Suprapubic skin (tissue), 4 donors: ENCODE data around the gene MYO15B. TPM values are rescaled to one million over a fixed set of nuclear protein-coding genes. Genes with fewer than 3 reads are reported as not detected.

Experiments used
- DNase-seq, 2 donors: peaks; one replicate each; pipeline ENCODE4 v3.0.0-alpha.2; 2019; ENCODE audit warnings: low spot score in 2 of 2
- H3K27ac ChIP-seq: fragments of 200-600 bp; sonication (generic); one replicate; pipeline ENCODE4 v1.5.1; 2019
- H3K27me3 ChIP-seq: fragments of 200-600 bp; sonication (generic); one replicate; pipeline ENCODE4 v1.5.1; 2019
- H3K36me3 ChIP-seq: fragments of 200-600 bp; sonication (generic); one replicate; pipeline ENCODE4 v1.5.1; 2019
- H3K4me1 ChIP-seq: fragments of 200-600 bp; sonication (generic); one replicate; pipeline ENCODE4 v1.5.1; 2019
- H3K4me3 ChIP-seq: fragments of 200-600 bp; sonication (generic); one replicate; pipeline ENCODE4 v1.5.1; 2019; ENCODE audit warnings: mild to moderate bottlenecking
- H3K9me3 ChIP-seq: fragments of 200-600 bp; sonication (generic); one replicate; pipeline ENCODE4 v1.5.1; 2019
- CTCF ChIP-seq, 2 donors: fragments of 200-600 bp in 1 of 2; fragments of 450-650 bp in 1 of 2; sonication (generic) in 1 of 2; IDR thresholded peaks; one replicate each; pipeline ENCODE4 v1.5.1; 2016 to 2019; ENCODE audit warnings: antibody characterized with exemption in 2 of 2, mild to moderate bottlenecking in 1 of 2, moderate library complexity in 1 of 2
- EP300 ChIP-seq: sonication (generic); formaldehyde crosslinking; IDR thresholded peaks from one replicate; pipeline ENCODE4 v1.6.1; 2017; ENCODE audit warnings: antibody characterized with exemption
- POLR2A ChIP-seq, 2 donors: fragments of 450-650 bp; IDR thresholded peaks; one replicate each; pipeline ENCODE4 v1.6.1; 2017; ENCODE audit warnings: antibody characterized with exemption in 2 of 2, mild to moderate bottlenecking in 2 of 2, moderate library complexity in 2 of 2
- POLR2AphosphoS5 ChIP-seq, 3 donors: sonication (generic); formaldehyde crosslinking; IDR thresholded peaks; one replicate each; pipeline ENCODE4 v1.6.1; 2017; ENCODE audit warnings: antibody characterized with exemption in 3 of 3
- WGBS: methylation state at CpG from one replicate; pipeline ENCODE4 v1.1.5; 2018; 5-methylcytosine and 5-hydroxymethylcytosine counted together
- total RNA-seq, 4 donors: library from RNA; depleted of rRNA; stranded (reverse); fragments of >200 nt; gene quantifications; one replicate each; pipeline ENCODE4 v1.1.0, GENCODE V29; 2016

The MYO15B gene
- total RNA-seq, 4 donors from 2014 or later, result 28.4 to 126 (median 76.1) TPM

DNA sequence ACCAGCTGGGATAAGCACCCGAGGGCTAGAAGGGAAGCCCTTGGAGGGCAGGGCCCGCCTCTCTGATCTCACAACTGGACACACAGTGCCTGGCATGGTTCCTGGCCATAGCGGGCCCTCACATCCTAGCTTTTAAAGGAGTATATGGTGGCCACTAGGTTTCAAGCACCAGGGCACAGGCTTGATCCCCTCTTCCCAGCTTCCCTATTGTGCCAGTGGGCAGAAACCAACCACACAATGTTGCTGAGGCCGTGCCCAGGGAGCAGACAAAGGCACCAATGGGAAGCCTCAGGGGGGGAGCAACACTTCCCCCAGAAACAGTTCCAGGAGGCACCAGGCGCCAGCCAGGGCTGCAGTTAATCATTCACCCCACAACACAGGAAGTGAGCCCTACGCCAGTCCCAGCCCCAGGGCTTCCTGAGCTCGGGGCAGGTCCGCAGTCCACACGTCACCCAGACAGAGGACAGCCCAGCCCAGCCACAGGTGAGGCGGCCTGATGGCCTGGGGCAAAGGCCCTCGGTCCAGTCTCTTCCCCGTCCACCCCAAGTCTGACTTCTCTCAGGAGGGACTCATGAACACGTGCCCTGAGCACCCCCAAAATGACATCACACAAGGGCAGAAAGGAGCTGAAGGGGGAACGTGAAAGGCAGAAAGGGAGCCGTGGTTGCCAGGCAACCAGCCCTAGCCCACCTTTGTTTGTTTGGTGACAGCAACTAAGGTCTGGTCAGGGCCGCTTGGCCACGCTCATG, 58.5 kb downstream of the MYO15B start:
- WGBS, result 73% methylated on average over 8 of the region's 17 CpGs
- H3K27me3 ChIP-seq, result no peaks in the 10 kb centered on the region
- peak overlapping the region; percentile 63 for H3K27ac ChIP-seq
- H3K4me1 ChIP-seq, result peaks cover 54% of the 10 kb centered on the region
- H3K4me3 ChIP-seq, result no peak overlapping the region
- DNase-seq, result no peak
- H3K36me3 ChIP-seq, result peaks cover 31% of the 10 kb centered on the region
- H3K9me3 ChIP-seq, result no peaks in the 10 kb centered on the region
- no peak for TF ChIP-seq EP300
- no peak for TF ChIP-seq CTCF (IDR thresholded peaks at IDR 0.05)
- no peak for TF ChIP-seq POLR2A (IDR thresholded peaks at IDR 0.05)
- no peak for TF ChIP-seq POLR2AphosphoS5 (IDR thresholded peaks at IDR 0.05)

DNA sequence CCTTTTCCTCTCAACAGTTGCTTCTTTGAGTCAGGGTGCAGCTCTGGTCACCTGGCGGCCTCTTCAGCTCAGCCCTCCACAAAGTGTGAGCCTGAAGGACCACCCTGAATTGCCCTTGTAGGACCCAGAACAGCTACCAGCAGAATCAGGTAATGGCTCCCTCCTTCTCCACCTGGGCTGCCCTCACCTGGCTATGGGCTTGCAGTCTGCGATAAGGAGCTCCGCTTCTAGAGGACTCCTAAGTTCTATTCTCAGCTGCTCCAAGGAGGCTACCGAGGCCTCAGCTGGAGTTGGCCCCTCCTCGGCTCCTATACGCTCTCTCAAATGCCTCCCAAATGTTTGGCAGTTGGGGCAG, 59.0 kb downstream of the MYO15B start:
- TF ChIP-seq POLR2A (IDR thresholded peaks at IDR 0.05), result no peak
- TF ChIP-seq CTCF (IDR thresholded peaks at IDR 0.05), result no peak
- no peak for TF ChIP-seq EP300
- no peak for TF ChIP-seq POLR2AphosphoS5 (IDR thresholded peaks at IDR 0.05)
- 98% methylated on average over 6 of the region's 6 CpGs for WGBS
- no peak for DNase-seq
- H3K4me3 ChIP-seq, result no peak overlapping the region
- no peaks in the 10 kb centered on the region for H3K9me3 ChIP-seq
- H3K4me1 ChIP-seq, result peaks cover 49% of the 10 kb centered on the region
- H3K27me3 ChIP-seq, result no peaks in the 10 kb centered on the region
- H3K36me3 ChIP-seq, result peaks cover 37% of the 10 kb centered on the region
- H3K27ac ChIP-seq, result no peak overlapping the region

DNA sequence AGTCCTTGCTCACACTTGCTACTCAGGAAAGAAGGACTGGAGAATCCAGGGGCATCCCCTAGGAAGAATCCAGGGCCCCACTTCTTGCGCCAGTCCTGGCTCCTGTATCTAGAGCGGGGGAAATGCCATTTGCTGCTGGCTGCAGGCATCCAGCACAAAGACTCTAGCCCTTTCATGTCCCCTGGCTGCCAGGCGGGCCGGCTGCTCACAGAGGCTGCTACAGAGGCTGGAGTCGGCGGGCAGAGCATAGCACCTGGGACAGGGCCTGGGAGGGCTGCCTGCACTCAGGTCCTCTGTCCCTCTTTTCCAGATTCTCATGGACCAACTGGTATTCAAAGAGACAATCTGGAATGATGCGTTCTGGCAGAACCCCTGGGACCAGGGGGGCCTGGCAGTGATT, 59.5 kb downstream of the MYO15B start:
- peaks cover 41% of the 10 kb centered on the region for H3K36me3 ChIP-seq
- DNase-seq, result no peak
- no peak for TF ChIP-seq EP300
- TF ChIP-seq CTCF (IDR thresholded peaks at IDR 0.05), result no peak
- TF ChIP-seq POLR2AphosphoS5 (IDR thresholded peaks at IDR 0.05), result no peak
- TF ChIP-seq POLR2A (IDR thresholded peaks at IDR 0.05), result no peak
- H3K27ac ChIP-seq, result no peak overlapping the region
- no peaks in the 10 kb centered on the region for H3K27me3 ChIP-seq
- H3K4me3 ChIP-seq, result no peak overlapping the region
- peaks cover 45% of the 10 kb centered on the region for H3K4me1 ChIP-seq
- H3K9me3 ChIP-seq, result no peaks in the 10 kb centered on the region
- 86% methylated on average over 2 of the region's 7 CpGs for WGBS

GRCh38 chr17:75647921-75648320, 60.3 kb downstream of the MYO15B start:
- Histone ChIP-seq H3K27ac (no peak overlapping the region), H3K4me1 (peaks cover 36% of the 10 kb centered on the region), H3K9me3 (no peaks in the 10 kb centered on the region), H3K4me3 (no peak overlapping the region), H3K27me3 (no peaks in the 10 kb centered on the region), H3K36me3 (peaks cover 47% of the 10 kb centered on the region)
- TF ChIP-seq POLR2AphosphoS5 (IDR thresholded peaks at IDR 0.05), result no peak
- no peak for TF ChIP-seq CTCF (IDR thresholded peaks at IDR 0.05)
- no peak for TF ChIP-seq POLR2A (IDR thresholded peaks at IDR 0.05)
- no peak for TF ChIP-seq EP300
- no peak for DNase-seq
- 98% methylated on average over 7 of the region's 7 CpGs for WGBS

DNA sequence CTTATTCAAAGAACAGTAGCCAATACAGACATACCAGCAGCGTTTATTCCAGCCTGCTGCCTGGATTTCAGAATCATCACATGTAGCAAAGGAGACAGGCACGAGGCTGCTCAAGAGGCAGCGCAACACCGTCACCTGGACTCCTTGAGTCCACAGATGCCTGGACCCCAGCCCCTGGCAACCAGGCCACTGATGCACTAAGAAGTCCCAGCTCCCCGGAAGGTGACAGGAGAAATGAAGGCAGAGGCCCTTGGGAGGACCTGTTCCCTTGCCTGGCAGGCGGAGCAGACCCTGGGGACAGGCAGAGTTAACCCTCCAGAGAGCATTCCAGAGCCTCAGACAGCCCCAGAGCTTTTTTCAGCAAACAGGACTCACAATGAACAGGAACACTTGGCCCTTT, 62.1 kb downstream of the MYO15B start:
- DNase-seq, result no peak
- Histone ChIP-seq H3K27me3 (no peaks in the 10 kb centered on the region), H3K9me3 (no peaks in the 10 kb centered on the region), H3K4me1 (peaks cover 21% of the 10 kb centered on the region), H3K36me3 (peaks cover 49% of the 10 kb centered on the region), H3K27ac (no peak overlapping the region), H3K4me3 (no peak overlapping the region)
- TF ChIP-seq POLR2AphosphoS5 (IDR thresholded peaks at IDR 0.05), result no peak
- no peak for TF ChIP-seq POLR2A (IDR thresholded peaks at IDR 0.05)
- TF ChIP-seq CTCF (IDR thresholded peaks at IDR 0.05), result no peak
- TF ChIP-seq EP300, result no peak
- 84% methylated on average over 4 of the region's 6 CpGs for WGBS
